Stimulated activated CD8-positive, alpha-beta memory T cell treated with anti-CD3 and anti-CD28 coated beads, Interleukin-4, amount 100 ng/mL, for 4 hours (primary cell): ENCODE data around the gene GSTM2.
A peak's percentile ranks its signal among the peaks of the same experiment; 100 is the strongest.
"Not testable (repeated sequence)": the region's sequence is repeated elsewhere in the genome, so short reads cannot be mapped to it uniquely, and the experiment has no call there.

ENCODE experiments used
- DNase-seq, 2 donors: peaks; one replicate each; pipeline ENCODE4 v3.0.0-alpha.2; 2020; ENCODE audit warnings: low read depth in 2 of 2, low spot score in 1 of 2

The GSTM2 gene

GRCh38 chr1:109643385-109644230 lies 24.2 kb upstream of the GSTM2 start:
- peak; percentile 74 to 78 for DNase-seq

DNA sequence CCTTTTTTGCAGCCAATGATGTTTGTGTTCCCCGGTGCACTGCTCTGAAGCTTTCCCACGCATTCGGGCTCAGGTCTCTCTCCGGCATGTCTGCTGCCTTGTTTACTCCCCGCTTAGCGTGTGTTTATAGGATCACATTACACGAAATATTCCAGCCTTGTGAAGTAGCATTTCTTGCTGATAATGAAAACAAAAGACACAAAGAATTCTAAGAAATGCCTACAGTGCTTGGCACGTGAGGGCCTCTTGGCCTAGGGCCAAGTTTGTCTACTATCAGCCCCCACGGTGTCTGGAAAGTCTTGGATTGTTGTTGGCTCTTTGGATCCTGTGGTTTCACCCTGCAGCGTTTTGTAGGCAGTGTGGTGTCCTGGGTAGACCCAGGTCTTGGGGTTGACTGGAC lies 23.2 kb upstream of the GSTM2 start:
- DNase-seq: no peak

DNA sequence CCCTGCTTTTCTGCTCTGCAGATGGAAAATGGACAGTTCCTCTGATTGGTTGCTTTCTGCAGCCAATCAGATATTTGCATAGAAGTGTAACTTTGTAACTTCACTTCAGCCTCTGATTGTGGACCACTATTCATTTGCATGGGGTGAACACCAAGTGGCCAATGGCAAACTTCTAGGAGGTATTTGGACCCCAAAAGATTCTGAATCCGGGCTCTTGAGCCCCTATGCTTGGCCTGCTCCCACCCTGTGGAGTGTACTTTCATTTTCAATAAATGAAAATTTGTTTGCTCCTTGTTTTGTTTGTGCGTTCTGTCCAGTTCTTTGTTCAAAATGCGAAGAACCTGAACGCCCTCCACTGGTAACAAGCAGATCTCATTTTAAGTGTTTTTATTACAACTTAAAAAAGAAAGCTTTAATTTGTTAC lies 18.4 kb upstream of the GSTM2 start:
- DNase-seq: no peak

DNA sequence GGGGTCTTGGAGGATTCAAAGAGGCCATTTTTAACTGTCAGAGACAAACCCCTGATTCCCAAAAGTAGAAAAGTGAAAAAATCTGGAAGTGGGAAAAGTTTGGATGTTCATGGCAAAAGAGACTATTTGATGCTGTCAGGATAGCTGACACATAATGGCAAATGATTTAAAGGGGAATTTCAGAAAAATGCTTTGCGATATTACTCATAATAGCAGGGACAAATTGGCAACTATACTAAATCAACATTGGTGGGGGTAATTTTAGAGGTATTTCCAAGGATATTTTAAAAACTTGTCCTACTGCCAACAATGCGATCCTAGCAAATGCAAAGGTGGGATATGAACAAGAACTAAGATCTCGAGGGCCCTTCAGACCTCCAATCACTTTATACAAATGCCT lies 17.2 kb upstream of the GSTM2 start:
- DNase-seq: no peak

DNA sequence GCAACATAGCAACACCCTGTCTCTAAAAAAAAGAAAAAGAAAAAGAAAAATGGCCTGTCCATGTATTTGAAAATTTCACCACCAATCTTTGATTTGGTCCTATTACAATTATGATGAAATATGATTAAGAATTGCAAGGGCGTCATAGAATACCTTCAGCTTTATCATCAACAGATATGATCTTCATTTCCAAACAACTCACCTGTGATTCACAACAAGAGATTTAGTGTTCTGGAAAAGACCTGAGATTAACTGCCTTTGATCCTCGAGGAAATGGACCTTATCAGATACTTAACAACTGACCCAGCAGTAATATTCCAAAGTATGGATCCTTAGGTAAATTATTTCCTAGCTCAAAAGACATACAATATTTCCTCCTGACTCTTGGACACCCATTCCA lies 15.5 kb upstream of the GSTM2 start:
- no peak for DNase-seq

GRCh38 chr1:109653306-109653705 lies 14.6 kb upstream of the GSTM2 start:
- no peak for DNase-seq

DNA sequence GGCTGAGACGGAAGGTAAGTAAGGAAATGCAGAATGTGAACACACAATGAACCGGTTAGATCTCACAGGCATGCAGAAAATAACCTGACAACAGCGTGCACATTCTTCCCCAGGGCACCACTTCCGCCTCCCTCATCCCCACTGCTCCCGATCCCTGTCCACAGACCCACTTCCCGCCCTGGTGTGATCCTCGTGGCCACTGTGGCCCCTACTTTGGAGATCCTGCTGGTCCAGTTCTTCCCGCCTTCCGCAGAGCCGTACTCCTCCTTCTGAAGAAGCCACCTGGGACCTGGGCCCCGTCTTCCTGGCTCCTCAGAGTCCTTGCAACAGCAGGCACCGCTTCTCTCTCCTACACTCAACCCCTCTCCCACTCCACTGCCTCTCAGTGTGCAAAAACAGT lies 13.3 kb upstream of the GSTM2 start:
- no peak for DNase-seq

DNA sequence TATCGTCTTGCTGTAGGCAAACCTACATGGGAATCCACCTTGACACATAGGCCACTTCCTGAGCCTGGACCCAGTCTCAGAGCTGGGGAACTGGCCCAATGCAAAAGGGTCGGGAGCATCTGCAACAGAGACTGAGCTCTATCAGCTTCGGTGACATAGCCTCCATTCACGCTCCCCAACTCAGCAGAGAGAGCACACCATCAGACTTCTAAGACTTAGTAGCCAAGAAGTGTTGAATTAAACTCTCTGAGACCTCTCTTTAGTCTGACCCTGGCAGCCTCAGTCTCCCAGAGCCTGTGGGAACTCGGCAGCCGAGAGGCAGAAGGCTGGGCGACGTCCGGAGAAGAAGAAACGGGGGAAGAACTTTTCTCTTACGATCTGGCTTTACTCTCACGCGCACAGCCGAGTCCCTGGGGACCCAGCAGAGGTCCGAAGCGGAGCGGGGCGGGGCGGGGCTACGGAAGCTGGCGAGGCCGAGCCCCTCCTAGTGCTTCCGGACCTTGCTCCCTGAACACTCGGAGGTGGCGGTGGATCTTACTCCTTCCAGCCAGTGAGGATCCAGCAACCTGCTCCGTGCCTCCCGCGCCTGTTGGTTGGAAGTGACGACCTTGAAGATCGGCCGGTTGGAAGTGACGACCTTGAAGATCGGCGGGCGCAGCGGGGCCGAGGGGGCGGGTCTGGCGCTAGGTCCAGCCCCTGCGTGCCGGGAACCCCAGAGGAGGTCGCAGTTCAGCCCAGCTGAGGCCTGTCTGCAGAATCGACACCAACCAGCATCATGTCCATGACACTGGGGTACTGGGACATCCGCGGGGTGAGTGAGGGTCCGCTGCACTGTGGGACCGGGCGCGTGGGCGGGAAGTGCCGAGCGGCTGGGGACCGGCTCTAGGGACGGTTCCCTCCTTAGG lies 12.0 kb upstream of the GSTM2 start, which contains the start of gene GSTM4:
GSTM4 (plus strand) TSS at position 485 of the 905 bp plus-strand sequence; CDS start at position 776, 291 bp downstream.
- peak; percentile 27 to 40 for DNase-seq

- DNase-seq: no peak
Measured at GRCh38 chr1:109657395-109657794, 10.5 kb upstream of the GSTM2 start.

DNA sequence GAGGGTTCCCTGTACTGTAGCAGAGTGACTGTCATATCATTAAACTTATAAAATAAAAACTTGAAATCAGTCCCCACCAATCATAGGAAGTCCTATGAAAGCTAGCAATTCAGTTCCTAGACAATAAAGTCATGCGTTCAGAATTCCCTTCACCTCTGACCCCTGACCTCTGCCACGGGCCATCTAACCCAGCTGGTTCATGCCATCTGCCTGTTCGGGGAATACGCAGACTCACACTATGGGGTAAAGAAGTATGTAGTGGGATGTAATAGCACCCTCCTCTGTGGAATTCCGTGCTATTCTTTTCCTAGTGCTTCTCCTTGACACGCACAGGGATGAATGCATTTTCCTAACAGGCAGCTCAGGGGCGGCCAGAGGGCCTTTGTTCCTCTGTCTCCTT lies 9.9 kb upstream of the GSTM2 start:
- DNase-seq: no peak

- DNase-seq: no peak
Measured at GRCh38 chr1:109658533-109659042, 9.3 kb upstream of the GSTM2 start.

GRCh38 chr1:109659145-109659544 lies 8.7 kb upstream of the GSTM2 start:
- no peak for DNase-seq

GRCh38 chr1:109659997-109660690 lies 7.7 kb upstream of the GSTM2 start:
- DNase-seq: no peak

- not testable (repeated sequence) for DNase-seq
Measured at GRCh38 chr1:109660691-109661026, 7.2 kb upstream of the GSTM2 start.

- no peak for DNase-seq
Measured at GRCh38 chr1:109661391-109661790, 6.5 kb upstream of the GSTM2 start.

DNA sequence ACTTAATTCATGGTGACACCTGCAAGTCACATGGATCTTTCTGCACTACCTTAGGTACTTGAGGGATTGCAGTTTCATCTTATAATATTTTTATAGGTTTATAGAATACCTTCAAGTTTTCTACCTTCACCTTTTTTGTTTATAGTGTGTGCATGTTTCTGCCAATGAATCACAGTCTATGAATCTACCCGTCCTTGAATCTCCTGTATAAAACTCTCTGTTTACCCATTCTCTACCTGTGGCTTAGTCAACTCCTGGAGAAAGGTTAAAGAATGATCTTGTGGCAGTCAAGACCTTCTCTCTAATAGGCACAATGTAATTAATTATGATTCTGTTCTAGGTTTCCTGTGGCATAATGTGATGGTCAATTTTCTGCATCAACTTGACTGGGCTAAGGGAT lies 3.2 kb upstream of the GSTM2 start:
- DNase-seq: no peak

DNA sequence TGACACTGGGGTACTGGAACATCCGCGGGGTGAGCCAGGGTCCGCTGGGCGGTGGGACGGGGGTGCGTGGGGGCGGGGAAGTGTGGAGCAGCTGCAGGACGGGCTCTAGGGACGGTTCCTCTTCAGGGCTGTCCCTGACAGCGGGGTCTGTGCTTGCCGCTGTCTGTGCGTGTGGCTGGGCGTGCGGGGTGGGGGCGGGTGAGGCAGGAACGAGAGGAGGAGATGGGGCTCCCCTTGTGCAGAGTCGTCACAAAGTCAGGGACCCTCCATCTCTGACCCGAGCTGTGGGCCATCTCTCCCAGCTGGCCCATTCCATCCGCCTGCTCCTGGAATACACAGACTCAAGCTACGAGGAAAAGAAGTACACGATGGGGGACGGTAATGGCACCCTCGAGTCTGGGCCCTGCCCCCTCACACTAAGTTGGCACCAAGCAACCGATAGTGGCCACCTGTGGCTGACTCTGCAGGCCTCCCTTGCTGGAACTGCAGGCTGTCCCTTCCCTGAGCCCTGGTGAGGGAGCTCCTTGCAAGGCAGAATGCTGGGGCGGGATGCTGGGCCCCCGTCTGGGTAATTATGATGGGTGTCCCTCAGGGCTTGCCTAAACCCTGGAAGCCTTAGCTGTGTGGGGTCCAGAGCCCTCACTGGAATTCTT lies 392 bp downstream of the GSTM2 start:
- no peak for DNase-seq

DNA sequence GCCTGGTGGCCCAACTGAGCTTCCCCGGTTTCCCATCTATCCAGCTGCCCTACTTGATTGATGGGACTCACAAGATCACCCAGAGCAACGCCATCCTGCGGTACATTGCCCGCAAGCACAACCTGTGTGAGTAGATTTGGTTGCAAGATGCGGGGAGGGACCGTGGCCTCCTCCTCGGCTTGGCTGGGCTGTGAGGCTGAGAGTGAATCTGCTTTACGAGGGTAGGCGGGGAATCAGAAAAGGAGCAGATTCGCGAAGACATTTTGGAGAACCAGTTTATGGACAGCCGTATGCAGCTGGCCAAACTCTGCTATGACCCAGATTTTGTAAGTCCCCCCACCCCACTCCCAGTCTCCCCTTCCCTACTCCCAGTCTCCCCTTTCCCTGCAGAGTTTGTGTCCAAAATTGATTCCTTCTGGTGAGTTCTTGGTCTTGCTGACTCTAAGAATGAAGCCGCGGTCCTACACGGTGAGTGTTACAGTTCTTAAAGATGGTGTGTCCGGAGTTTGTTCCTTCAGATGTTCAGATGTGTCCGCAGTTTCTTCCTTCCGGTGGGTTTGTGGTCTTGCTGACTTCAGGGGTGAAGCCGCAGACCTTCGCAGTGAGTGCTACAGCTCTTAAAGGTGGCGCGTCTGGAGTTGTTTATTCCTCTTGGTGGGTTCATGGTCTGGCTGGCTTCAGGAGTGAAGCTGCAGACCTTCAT lies 1.5 kb downstream of the GSTM2 start:
- DNase-seq: no peak

- DNase-seq: not testable (repeated sequence)
Measured at GRCh38 chr1:109669949-109670302, 2.1 kb downstream of the GSTM2 start.

DNA sequence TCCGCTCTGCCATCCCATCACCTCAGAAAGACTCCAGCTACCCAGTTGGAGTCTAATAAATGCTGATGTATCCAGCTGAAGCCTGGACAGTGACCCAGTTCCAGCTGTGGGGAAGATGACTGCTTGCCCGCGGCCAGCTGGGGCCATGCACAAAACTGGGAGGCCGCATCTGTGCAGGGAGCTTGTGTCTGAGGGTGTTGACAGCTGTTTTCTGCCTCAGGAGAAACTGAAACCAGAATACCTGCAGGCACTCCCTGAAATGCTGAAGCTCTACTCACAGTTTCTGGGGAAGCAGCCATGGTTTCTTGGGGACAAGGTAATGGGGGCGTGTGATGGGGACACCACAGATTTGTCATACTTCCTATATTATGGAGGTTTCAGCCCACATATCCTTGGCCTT lies 3.2 kb downstream of the GSTM2 start:
- DNase-seq: no peak
